ENCODE results near the gene KIAA1217.

DNA sequence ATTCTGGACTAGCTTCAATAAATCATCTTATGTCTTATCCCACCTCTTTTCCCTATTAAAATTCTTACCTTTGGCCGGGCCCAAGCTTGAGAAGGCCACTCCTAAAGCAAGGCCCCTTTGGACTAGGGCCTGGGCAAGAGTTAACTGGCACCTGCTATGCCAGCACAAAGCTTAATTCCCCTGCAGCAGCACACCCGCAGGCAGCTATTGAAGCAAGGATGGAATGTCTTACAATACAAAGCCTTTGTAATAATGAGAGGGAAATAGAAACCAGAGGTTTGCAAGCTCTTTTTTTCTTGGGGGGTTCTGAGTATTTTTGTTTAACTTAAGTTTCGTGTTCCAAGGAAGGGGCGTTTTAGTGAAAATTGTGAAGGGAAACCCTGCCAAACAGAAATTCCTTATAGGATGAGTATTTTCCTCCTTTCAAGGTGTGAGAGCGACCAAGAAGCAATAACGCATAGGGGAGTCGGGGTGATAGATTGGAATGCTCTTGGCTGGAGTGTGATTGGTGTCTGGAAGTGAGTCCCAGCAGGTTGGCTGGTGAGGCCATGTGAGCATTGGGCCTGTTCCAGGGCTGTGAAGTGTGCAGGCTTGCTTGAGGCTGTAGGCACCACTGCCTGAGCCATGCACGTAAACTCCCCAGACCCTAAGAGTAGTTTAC is 148.5 kb downstream of the KIAA1217 start:
- TF ChIP-seq, protein P1, sequence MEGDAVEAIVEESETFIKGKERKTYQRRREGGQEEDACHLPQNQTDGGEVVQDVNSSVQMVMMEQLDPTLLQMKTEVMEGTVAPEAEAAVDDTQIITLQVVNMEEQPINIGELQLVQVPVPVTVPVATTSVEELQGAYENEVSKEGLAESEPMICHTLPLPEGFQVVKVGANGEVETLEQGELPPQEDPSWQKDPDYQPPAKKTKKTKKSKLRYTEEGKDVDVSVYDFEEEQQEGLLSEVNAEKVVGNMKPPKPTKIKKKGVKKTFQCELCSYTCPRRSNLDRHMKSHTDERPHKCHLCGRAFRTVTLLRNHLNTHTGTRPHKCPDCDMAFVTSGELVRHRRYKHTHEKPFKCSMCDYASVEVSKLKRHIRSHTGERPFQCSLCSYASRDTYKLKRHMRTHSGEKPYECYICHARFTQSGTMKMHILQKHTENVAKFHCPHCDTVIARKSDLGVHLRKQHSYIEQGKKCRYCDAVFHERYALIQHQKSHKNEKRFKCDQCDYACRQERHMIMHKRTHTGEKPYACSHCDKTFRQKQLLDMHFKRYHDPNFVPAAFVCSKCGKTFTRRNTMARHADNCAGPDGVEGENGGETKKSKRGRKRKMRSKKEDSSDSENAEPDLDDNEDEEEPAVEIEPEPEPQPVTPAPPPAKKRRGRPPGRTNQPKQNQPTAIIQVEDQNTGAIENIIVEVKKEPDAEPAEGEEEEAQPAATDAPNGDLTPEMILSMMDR (IDR thresholded peaks at IDR 0.05; ENCODE audit: low read depth, low read length): no peak
- no peak for TF ChIP-seq EZH2phosphoT487 (IDR thresholded peaks at IDR 0.05; ENCODE audit: low read depth)
